ENCODE measurements around the gene KCTD17.

GRCh38 chr22:37080438-37080837 lies 28.9 kb downstream of the KCTD17 start:
- TF ChIP-seq CTCF (IDR thresholded peaks at IDR 0.05) (no peak), POLR2A (IDR thresholded peaks at IDR 0.05) (no peak)

Measured in Peyer's patch (tissue), 4 donors.